K562 (cell line): ENCODE measurements around the gene ZNF692. TPM values are rescaled to one million over a fixed set of nuclear protein-coding genes. Genes with fewer than 3 reads are reported as not detected.
A peak's percentile ranks its signal among the peaks of the same experiment; 100 is the strongest.

Source experiments
- DEAF1 ChIP-seq: fragments of 450-650 bp; formaldehyde crosslinking; IDR thresholded peaks from 2 replicates; pipeline ENCODE4 v1.4.0; 2020; ENCODE audit warnings: mild to moderate bottlenecking, moderate library complexity
- E2F1 ChIP-seq: sonication (generic); formaldehyde crosslinking; IDR thresholded peaks from 2 replicates; pipeline ENCODE4 v1.8.1; 2023; ENCODE audit warnings: mild to moderate bottlenecking, missing genetic modification reagents, moderate library complexity
- E2F6 ChIP-seq, 2 experiments: IDR thresholded peaks; 2 replicates each; pipeline ENCODE4 v1.6.1; 2011; ENCODE audit warnings: borderline replicate concordance in 1 of 2, control low read depth in 1 of 2, low read depth in 1 of 2, low read length in 1 of 2, mild to moderate bottlenecking in 1 of 2, mixed read lengths in 1 of 2, moderate library complexity in 1 of 2; ENCODE audit not compliant: insufficient read depth in 1 of 2, insufficient read length in 1 of 2, poor library complexity in 1 of 2, severe bottlenecking in 1 of 2; ENCODE audit errors: extremely low read depth in 1 of 2
- ELF4 ChIP-seq: fragments of 450-650 bp; formaldehyde crosslinking; IDR thresholded peaks from 2 replicates; pipeline ENCODE4 v1.4.0; 2022; ENCODE audit warnings: missing genetic modification characterization
- ETV6 ChIP-seq, 3 experiments: fragments of 150-350 bp in 1 of 3; sonication (generic) in 1 of 3; formaldehyde crosslinking in 1 of 3; IDR thresholded peaks; 2 replicates each; pipeline versions ENCODE4 v1.6.1 to v1.8.0; 2014 to 2022; ENCODE audit warnings: borderline replicate concordance in 2 of 3, low read depth in 2 of 3, antibody characterized with exemption in 1 of 3, low read length in 1 of 3, mild to moderate bottlenecking in 1 of 3, missing genetic modification reagents in 1 of 3
- HNRNPK ChIP-seq: fragments of 200-400 bp; formaldehyde crosslinking; IDR thresholded peaks from one replicate; pipeline ENCODE4 v1.6.1; 2018; ENCODE audit warnings: mild to moderate bottlenecking, low read depth, low read length; ENCODE audit not compliant: poor library complexity, severe bottlenecking
- ILF3 ChIP-seq: fragments of 450-650 bp; IDR thresholded peaks from 2 replicates; pipeline ENCODE4 v1.6.1; 2018; ENCODE audit warnings: antibody characterized with exemption, mild to moderate bottlenecking, moderate library complexity, borderline replicate concordance
- NFRKB ChIP-seq: fragments of 450-650 bp; IDR thresholded peaks from 2 replicates; pipeline ENCODE4 v1.6.1; 2016; ENCODE audit warnings: low read depth
- PPARD ChIP-seq: fragments of 250-450 bp; sonication (Bioruptor Pico); IDR thresholded peaks from 2 replicates; pipeline ENCODE4 v1.8.0; 2022; ENCODE audit warnings: inconsistent platforms, mild to moderate bottlenecking, moderate library complexity
- SMAD2 ChIP-seq: fragments of 150-350 bp; IDR thresholded peaks from 2 replicates; pipeline ENCODE4 v1.6.1; 2014; ENCODE audit warnings: low read depth, mild to moderate bottlenecking, low read length
- TBP ChIP-seq: optimal IDR thresholded peaks from 2 replicates; pipeline ENCODE3; 2011; ENCODE audit warnings: low read depth, low read length, improper control_type of control experiment
- ZNF134 ChIP-seq: fragments of 250-450 bp; sonication (Bioruptor Pico); conservative IDR thresholded peaks from 2 replicates; pipeline ENCODE4 v1.4.0; 2020
- ZNF146 ChIP-seq: IDR thresholded peaks from one replicate; pipeline ENCODE4 v1.6.1; 2018; ENCODE audit warnings: missing compliant biosample characterization; ENCODE audit not compliant: unreplicated experiment
- ZNF780A ChIP-seq: fragments of 250-450 bp; sonication (Bioruptor Pico); IDR thresholded peaks from 2 replicates; pipeline ENCODE4 v1.5.0; 2021; ENCODE audit warnings: mild to moderate bottlenecking
- polyA plus RNA-seq, 8 experiments: library from polyadenylated mRNA; depleted of rRNA in 4 of 8; stranded (reverse) in 5 of 8; unstranded in 3 of 8; fragments of >200 nt; fragmentation: Nextera tagmentation in 2 of 8; fragmentation: Illumina TruSeq in 1 of 8; extraction: Ambion mirVana in 2 of 8; extraction: Trizol in 1 of 8; gene quantifications; 2 replicates each; pipeline versions ENCODE4 v1.2.1 to v1.2.3, GENCODE V29; 2011 to 2014; ENCODE audit warnings: inconsistent platforms in 1 of 8, missing spikeins in 1 of 8
- total RNA-seq, 7 experiments: library from RNA; depleted of rRNA in 6 of 7; stranded (reverse); fragments of >200 nt in 6 of 7; fragmentation: Illumina TruSeq in 2 of 7; extraction: Trizol in 2 of 7; gene quantifications; 2 replicates each; pipeline versions ENCODE4 v1.2.1 to v1.2.3, GENCODE V29; 2011 to 2021; ENCODE audit warnings: low replicate concordance in 1 of 7

ZNF692 gene
- total and polyA plus RNA-seq, 9 of the 15 experiments (the other 6 are each of a cell fraction or from before 2014, with no cell fraction given), result 8.4 to 143 (median 55.9) TPM

GRCh38 chr1:248858096-248858890 lies 592 bp downstream of the ZNF692 start (continued):
- TF ChIP-seq ZNF780A (CRISPR knock-in tag) (no peak), ELF4 (CRISPR knock-in tag) (no peak), E2F1 (CRISPR knock-in tag) (peak; percentile 70; the same call in 1 of the 2 replicates), HNRNPK (no peak), PPARD (CRISPR knock-in tag) (no peak), DEAF1 (CRISPR knock-in tag) (peak; percentile 30; the same call in 1 of the 2 replicates), E2F6 (IDR thresholded peaks at IDR 0.05; ENCODE audit: borderline replicate concordance in 1 of 2, extremely low read depth in 1 of 2, insufficient read depth in 1 of 2, insufficient read length in 1 of 2, low read depth in 1 of 2, low read length in 1 of 2, poor library complexity in 1 of 2, severe bottlenecking in 1 of 2) (peak; percentile 88 to 98), ETV6 (IDR thresholded peaks at IDR 0.05; ENCODE audit: borderline replicate concordance in 1 of 2, low read depth in 2 of 2, low read length in 1 of 2) (no peak), ETV6 (CRISPR knock-in tag; IDR thresholded peaks at IDR 0.05; ENCODE audit: borderline replicate concordance) (peak; percentile 49; the same call in 1 of the 2 replicates), NFRKB (peak; percentile 93), SMAD2 (no peak), ZNF134 (CRISPR knock-in tag) (no peak), ZNF146 (no peak), ILF3 (no peak), TBP (peak; percentile 59)
